WTC11 (cell line): ENCODE results near the gene SESN2. TPM values are rescaled to one million over a fixed set of nuclear protein-coding genes. Genes with fewer than 3 reads are reported as not detected.

ENCODE experiments used
- ATAC-seq: fragments of 200-7000 bp; cut with Tn5 transposase; 2 replicates; pipeline ENCODE4 v1.10.0; 2021; ENCODE audit warnings: mild to moderate bottlenecking, moderate library complexity
- CTCF ChIA-PET: fragments of 300-600 bp; sonication (Branson Sonifier 250); formaldehyde crosslinking; loops from one replicate; lab custom pipeline; 2021; ENCODE audit warnings: antibody characterized with exemption; lab: Charles Lee
- POLR2A ChIA-PET: fragments of 350-600 bp; sonication (Branson Sonifier 250); formaldehyde crosslinking; loops from one replicate; lab custom pipeline; 2021; ENCODE audit warnings: antibody characterized with exemption; lab: Charles Lee
- DNase-seq: peaks from one replicate; pipeline ENCODE4 v3.0.0; 2021; ENCODE audit warnings: low spot score
- H3K27ac Mint-ChIP-seq: 2 replicates; pipeline ENCODE4 v1.8.0; 2021; ENCODE audit warnings: mixed read lengths
- H3K27me3 Mint-ChIP-seq: 2 replicates; pipeline ENCODE4 v1.8.0; 2021; ENCODE audit warnings: low read depth, mild to moderate bottlenecking, moderate library complexity, mixed read lengths
- H3K36me3 Mint-ChIP-seq: 2 replicates; pipeline ENCODE4 v1.8.0; 2021; ENCODE audit warnings: mixed read lengths
- H3K4me1 Mint-ChIP-seq: 2 replicates; pipeline ENCODE4 v1.8.0; 2022; ENCODE audit warnings: mixed read lengths
- H3K4me3 Mint-ChIP-seq: 2 replicates; pipeline ENCODE4 v1.8.0; 2021; ENCODE audit warnings: mild to moderate bottlenecking, moderate library complexity, mixed read lengths
- H3K9me3 Mint-ChIP-seq: 2 replicates; pipeline ENCODE4 v1.8.0; 2021; ENCODE audit warnings: mixed read lengths
- ATF1 ChIP-seq: sonication (generic); formaldehyde crosslinking; IDR thresholded peaks from 2 replicates; pipeline ENCODE4 v1.8.1; 2023; ENCODE audit warnings: mild to moderate bottlenecking, moderate library complexity, missing genetic modification reagents
- ATF3 ChIP-seq: sonication (generic); formaldehyde crosslinking; conservative IDR thresholded peaks from 2 replicates; pipeline ENCODE4 v1.8.1; 2022; ENCODE audit warnings: mild to moderate bottlenecking, missing genetic modification reagents
- CREM ChIP-seq: sonication (generic); formaldehyde crosslinking; IDR thresholded peaks from 2 replicates; pipeline ENCODE4 v1.8.1; 2022; ENCODE audit warnings: mild to moderate bottlenecking, missing genetic modification reagents, moderate library complexity
- ERG ChIP-seq: fragments of 250-450 bp; sonication (Bioruptor Pico); IDR thresholded peaks from 2 replicates; pipeline ENCODE4 v1.8.0; 2021; ENCODE audit warnings: mild to moderate bottlenecking
- GRHL2 ChIP-seq: fragments of 250-450 bp; sonication (Bioruptor Pico); IDR thresholded peaks from 2 replicates; pipeline ENCODE4 v1.8.0; 2022; ENCODE audit warnings: mild to moderate bottlenecking, moderate library complexity; ENCODE audit not compliant: insufficient replicate concordance, severe bottlenecking
- MLX ChIP-seq: sonication (generic); formaldehyde crosslinking; IDR thresholded peaks from 2 replicates; pipeline ENCODE4 v1.8.1; 2023; ENCODE audit warnings: mild to moderate bottlenecking, missing genetic modification reagents, moderate library complexity
- OVOL2 ChIP-seq: fragments of 250-450 bp; sonication (Bioruptor Pico); IDR thresholded peaks from 2 replicates; pipeline ENCODE4 v1.9.0; 2021; ENCODE audit warnings: mild to moderate bottlenecking, borderline replicate concordance
- SMAD3 ChIP-seq: sonication (generic); formaldehyde crosslinking; IDR thresholded peaks from 2 replicates; pipeline ENCODE4 v1.8.0; 2022; ENCODE audit warnings: missing genetic modification reagents, mild to moderate bottlenecking, borderline replicate concordance
- TEAD4 ChIP-seq: sonication (generic); formaldehyde crosslinking; IDR thresholded peaks from 2 replicates; pipeline ENCODE4 v1.8.0; 2022; ENCODE audit warnings: mild to moderate bottlenecking, missing genetic modification reagents
- ZBTB43 ChIP-seq: sonication (generic); formaldehyde crosslinking; IDR thresholded peaks from 2 replicates; pipeline ENCODE4 v1.8.1; 2023; ENCODE audit warnings: mild to moderate bottlenecking, missing genetic modification reagents
- ZNF138 ChIP-seq: sonication (generic); formaldehyde crosslinking; conservative IDR thresholded peaks from 2 replicates; pipeline ENCODE4 v1.8.1; 2022; ENCODE audit warnings: mild to moderate bottlenecking, moderate library complexity, missing genetic modification reagents
- ZNF232 ChIP-seq: sonication (generic); formaldehyde crosslinking; IDR thresholded peaks from 2 replicates; pipeline ENCODE4 v1.8.0; 2022; ENCODE audit warnings: mild to moderate bottlenecking, missing genetic modification reagents
- total RNA-seq: library from RNA; stranded (reverse); gene quantifications from 3 replicates; pipeline ENCODE4 v1.2.3, GENCODE V29; 2021
- TF ChIP-seq, protein P1 (sequence below): fragments of 250-450 bp; sonication (Bioruptor Pico); IDR thresholded peaks from 2 replicates; pipeline ENCODE4 v1.9.0; 2021; ENCODE audit warnings: moderate library complexity, mild to moderate bottlenecking, inconsistent platforms, borderline replicate concordance
- TF ChIP-seq, protein P2 (sequence below): fragments of 250-450 bp; sonication (Bioruptor Pico); IDR thresholded peaks from 2 replicates; pipeline ENCODE4 v2.1.2; 2022; ENCODE audit warnings: mild to moderate bottlenecking, moderate library complexity
- TF ChIP-seq, protein P3 (sequence below): sonication (generic); formaldehyde crosslinking; IDR thresholded peaks from 2 replicates; pipeline ENCODE4 v1.8.0; 2023; ENCODE audit warnings: missing genetic modification reagents, mild to moderate bottlenecking, borderline replicate concordance
- TF ChIP-seq, protein P4 (sequence below): sonication (generic); formaldehyde crosslinking; IDR thresholded peaks from 2 replicates; pipeline ENCODE4 v1.8.0; 2023; ENCODE audit warnings: mild to moderate bottlenecking, missing genetic modification reagents
- TF ChIP-seq, protein P5 (sequence below): fragments of 250-450 bp; sonication (Bioruptor Pico); IDR thresholded peaks from 2 replicates; pipeline ENCODE4 v1.9.0; 2021; ENCODE audit warnings: mild to moderate bottlenecking

Gene SESN2
- total RNA-seq, 1 experiment from 2014 or later, result 38.1 TPM

DNA sequence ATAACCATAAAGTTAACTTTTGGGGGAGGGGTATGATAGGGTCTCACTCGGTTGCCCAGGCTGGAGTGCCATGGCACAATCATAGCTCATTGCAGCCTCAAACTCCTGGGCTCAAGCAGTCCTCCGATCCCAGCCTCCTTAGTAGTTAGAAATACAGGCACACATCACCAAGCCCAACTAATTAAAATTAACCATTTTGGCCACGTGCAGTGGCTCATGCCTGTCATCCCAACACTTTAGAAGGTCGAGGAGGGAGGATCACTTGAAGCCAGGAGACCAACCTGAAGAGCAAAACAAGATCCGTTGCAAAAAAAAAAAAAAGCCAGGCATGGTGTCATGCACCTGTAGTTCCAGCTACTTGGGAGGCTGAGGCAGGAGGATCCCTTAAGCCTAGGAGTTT, 42.9 kb downstream of the SESN2 start:
- ATAC-seq (no peak), DNase-seq (no peak)
- Mint-ChIP-seq H3K36me3 (no peaks in the 10 kb centered on the region), H3K9me3 (peaks cover 3% of the 10 kb centered on the region; the same call in 1 of the 2 replicates), H3K4me3 (no peak overlapping the region), H3K27me3 (no peaks in the 10 kb centered on the region), H3K27ac (no peak overlapping the region), H3K4me1 (peaks cover 2% of the 10 kb centered on the region)
- TF ChIP-seq ZNF138 (CRISPR knock-in tag), result no peak
- TF ChIP-seq MLX (CRISPR knock-in tag), result no peak
- TF ChIP-seq, protein P1, sequence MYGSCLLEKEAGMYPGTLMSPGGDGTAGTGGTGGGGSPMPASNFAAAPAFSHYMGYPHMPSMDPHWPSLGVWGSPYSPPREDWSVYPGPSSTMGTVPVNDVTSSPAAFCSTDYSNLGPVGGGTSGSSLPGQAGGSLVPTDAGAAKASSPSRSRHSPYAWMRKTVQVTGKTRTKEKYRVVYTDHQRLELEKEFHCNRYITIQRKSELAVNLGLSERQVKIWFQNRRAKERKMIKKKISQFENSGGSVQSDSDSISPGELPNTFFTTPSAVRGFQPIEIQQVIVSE, result no peak
- no peak for TF ChIP-seq TEAD4 (CRISPR knock-in tag)
- no peak for TF ChIP-seq SMAD3 (CRISPR knock-in tag)
- TF ChIP-seq ATF3 (CRISPR knock-in tag), result no peak
- TF ChIP-seq, protein P2, sequence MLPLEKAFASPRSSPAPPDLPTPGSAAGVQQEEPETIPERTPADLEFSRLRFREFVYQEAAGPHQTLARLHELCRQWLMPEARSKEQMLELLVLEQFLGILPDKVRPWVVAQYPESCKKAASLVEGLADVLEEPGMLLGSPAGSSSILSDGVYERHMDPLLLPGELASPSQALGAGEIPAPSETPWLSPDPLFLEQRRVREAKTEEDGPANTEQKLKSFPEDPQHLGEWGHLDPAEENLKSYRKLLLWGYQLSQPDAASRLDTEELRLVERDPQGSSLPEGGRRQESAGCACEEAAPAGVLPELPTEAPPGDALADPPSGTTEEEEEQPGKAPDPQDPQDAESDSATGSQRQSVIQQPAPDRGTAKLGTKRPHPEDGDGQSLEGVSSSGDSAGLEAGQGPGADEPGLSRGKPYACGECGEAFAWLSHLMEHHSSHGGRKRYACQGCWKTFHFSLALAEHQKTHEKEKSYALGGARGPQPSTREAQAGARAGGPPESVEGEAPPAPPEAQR, result no peak
- TF ChIP-seq GRHL2 (CRISPR knock-in tag), result no peak
- TF ChIP-seq, protein P3, sequence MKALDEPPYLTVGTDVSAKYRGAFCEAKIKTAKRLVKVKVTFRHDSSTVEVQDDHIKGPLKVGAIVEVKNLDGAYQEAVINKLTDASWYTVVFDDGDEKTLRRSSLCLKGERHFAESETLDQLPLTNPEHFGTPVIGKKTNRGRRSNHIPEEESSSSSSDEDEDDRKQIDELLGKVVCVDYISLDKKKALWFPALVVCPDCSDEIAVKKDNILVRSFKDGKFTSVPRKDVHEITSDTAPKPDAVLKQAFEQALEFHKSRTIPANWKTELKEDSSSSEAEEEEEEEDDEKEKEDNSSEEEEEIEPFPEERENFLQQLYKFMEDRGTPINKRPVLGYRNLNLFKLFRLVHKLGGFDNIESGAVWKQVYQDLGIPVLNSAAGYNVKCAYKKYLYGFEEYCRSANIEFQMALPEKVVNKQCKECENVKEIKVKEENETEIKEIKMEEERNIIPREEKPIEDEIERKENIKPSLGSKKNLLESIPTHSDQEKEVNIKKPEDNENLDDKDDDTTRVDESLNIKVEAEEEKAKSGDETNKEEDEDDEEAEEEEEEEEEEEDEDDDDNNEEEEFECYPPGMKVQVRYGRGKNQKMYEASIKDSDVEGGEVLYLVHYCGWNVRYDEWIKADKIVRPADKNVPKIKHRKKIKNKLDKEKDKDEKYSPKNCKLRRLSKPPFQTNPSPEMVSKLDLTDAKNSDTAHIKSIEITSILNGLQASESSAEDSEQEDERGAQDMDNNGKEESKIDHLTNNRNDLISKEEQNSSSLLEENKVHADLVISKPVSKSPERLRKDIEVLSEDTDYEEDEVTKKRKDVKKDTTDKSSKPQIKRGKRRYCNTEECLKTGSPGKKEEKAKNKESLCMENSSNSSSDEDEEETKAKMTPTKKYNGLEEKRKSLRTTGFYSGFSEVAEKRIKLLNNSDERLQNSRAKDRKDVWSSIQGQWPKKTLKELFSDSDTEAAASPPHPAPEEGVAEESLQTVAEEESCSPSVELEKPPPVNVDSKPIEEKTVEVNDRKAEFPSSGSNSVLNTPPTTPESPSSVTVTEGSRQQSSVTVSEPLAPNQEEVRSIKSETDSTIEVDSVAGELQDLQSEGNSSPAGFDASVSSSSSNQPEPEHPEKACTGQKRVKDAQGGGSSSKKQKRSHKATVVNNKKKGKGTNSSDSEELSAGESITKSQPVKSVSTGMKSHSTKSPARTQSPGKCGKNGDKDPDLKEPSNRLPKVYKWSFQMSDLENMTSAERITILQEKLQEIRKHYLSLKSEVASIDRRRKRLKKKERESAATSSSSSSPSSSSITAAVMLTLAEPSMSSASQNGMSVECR (CRISPR knock-in tag), result no peak
- TF ChIP-seq CREM (CRISPR knock-in tag), result no peak
- no peak for TF ChIP-seq OVOL2 (CRISPR knock-in tag)
- ChIA-PET POLR2A (interaction anchor here (0.8 kb wide), 1 partner anchor 17 kb away, joined by 3 read pairs; no protein-coding TSS in a partner anchor), CTCF (no interaction called here)

GRCh38 chr1:28306301-28306949, 47.1 kb downstream of the SESN2 start:
- Mint-ChIP-seq H3K27me3 (no peaks in the 10 kb centered on the region), H3K27ac (no peak overlapping the region), H3K36me3 (no peaks in the 10 kb centered on the region), H3K4me3 (no peak overlapping the region), H3K9me3 (no peaks in the 10 kb centered on the region), H3K4me1 (no peaks in the 10 kb centered on the region)
- ATAC-seq, result no peak
- DNase-seq, result no peak
- ChIA-PET POLR2A (no interaction called here), CTCF (interaction anchor here (1.1 kb wide), 1 partner anchor 57 kb away, joined by 3 read pairs; no protein-coding TSS in a partner anchor)
- TF ChIP-seq SMAD3 (CRISPR knock-in tag) (no peak), ZNF232 (CRISPR knock-in tag) (no peak), ZBTB43 (CRISPR knock-in tag) (no peak), ERG (CRISPR knock-in tag) (no peak), ATF1 (CRISPR knock-in tag) (no peak)
- TF ChIP-seq, protein P4, sequence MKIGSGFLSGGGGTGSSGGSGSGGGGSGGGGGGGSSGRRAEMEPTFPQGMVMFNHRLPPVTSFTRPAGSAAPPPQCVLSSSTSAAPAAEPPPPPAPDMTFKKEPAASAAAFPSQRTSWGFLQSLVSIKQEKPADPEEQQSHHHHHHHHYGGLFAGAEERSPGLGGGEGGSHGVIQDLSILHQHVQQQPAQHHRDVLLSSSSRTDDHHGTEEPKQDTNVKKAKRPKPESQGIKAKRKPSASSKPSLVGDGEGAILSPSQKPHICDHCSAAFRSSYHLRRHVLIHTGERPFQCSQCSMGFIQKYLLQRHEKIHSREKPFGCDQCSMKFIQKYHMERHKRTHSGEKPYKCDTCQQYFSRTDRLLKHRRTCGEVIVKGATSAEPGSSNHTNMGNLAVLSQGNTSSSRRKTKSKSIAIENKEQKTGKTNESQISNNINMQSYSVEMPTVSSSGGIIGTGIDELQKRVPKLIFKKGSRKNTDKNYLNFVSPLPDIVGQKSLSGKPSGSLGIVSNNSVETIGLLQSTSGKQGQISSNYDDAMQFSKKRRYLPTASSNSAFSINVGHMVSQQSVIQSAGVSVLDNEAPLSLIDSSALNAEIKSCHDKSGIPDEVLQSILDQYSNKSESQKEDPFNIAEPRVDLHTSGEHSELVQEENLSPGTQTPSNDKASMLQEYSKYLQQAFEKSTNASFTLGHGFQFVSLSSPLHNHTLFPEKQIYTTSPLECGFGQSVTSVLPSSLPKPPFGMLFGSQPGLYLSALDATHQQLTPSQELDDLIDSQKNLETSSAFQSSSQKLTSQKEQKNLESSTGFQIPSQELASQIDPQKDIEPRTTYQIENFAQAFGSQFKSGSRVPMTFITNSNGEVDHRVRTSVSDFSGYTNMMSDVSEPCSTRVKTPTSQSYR, result no peak
- TF ChIP-seq, protein P5, sequence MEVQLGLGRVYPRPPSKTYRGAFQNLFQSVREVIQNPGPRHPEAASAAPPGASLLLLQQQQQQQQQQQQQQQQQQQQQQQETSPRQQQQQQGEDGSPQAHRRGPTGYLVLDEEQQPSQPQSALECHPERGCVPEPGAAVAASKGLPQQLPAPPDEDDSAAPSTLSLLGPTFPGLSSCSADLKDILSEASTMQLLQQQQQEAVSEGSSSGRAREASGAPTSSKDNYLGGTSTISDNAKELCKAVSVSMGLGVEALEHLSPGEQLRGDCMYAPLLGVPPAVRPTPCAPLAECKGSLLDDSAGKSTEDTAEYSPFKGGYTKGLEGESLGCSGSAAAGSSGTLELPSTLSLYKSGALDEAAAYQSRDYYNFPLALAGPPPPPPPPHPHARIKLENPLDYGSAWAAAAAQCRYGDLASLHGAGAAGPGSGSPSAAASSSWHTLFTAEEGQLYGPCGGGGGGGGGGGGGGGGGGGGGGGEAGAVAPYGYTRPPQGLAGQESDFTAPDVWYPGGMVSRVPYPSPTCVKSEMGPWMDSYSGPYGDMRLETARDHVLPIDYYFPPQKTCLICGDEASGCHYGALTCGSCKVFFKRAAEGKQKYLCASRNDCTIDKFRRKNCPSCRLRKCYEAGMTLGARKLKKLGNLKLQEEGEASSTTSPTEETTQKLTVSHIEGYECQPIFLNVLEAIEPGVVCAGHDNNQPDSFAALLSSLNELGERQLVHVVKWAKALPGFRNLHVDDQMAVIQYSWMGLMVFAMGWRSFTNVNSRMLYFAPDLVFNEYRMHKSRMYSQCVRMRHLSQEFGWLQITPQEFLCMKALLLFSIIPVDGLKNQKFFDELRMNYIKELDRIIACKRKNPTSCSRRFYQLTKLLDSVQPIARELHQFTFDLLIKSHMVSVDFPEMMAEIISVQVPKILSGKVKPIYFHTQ (CRISPR knock-in tag), result no peak
